Thyroid gland (tissue), 4 donors: ENCODE measurements around the gene COPE. TPM values are rescaled to one million over a fixed set of nuclear protein-coding genes. Genes with fewer than 3 reads are reported as not detected.

Source experiments
- DNase-seq, 2 donors: peaks; one replicate each; pipeline ENCODE4 v3.0.0-alpha.2; 2019
- H3K27ac ChIP-seq, 3 donors: fragments of 200-600 bp; sonication (generic); 1 replicate in 2 of 3; 2 replicates in 1 of 3; pipeline ENCODE4 v1.5.1; 2016 to 2019; ENCODE audit warnings: mild to moderate bottlenecking in 1 of 3, moderate library complexity in 1 of 3
- H3K27me3 ChIP-seq: fragments of 200-600 bp; sonication (generic); one replicate; pipeline ENCODE4 v1.5.1; 2019
- H3K36me3 ChIP-seq, 2 donors: fragments of 200-600 bp; sonication (generic); one replicate each; pipeline ENCODE4 v1.5.1; 2016 to 2019
- H3K4me1 ChIP-seq, 2 donors: fragments of 200-600 bp; sonication (generic); one replicate each; pipeline ENCODE4 v1.5.1; 2017 to 2019
- H3K4me3 ChIP-seq, 3 donors: fragments of 200-600 bp; sonication (generic); replicated peaks in 1 of 3; 1 replicate in 2 of 3; 2 replicates in 1 of 3; pipeline ENCODE4 v1.5.1; 2016; ENCODE audit warnings: mild to moderate bottlenecking in 1 of 3
- H3K9me3 ChIP-seq: fragments of 200-600 bp; sonication (generic); one replicate; pipeline ENCODE4 v1.5.1; 2017
- POLR2A ChIP-seq, 2 donors: fragments of 450-650 bp; IDR thresholded peaks; one replicate each; pipeline ENCODE4 v1.6.1; 2017; ENCODE audit warnings: antibody characterized with exemption in 2 of 2, mild to moderate bottlenecking in 2 of 2, moderate library complexity in 1 of 2
- WGBS, 2 donors: methylation state at CpG; one replicate each; pipeline ENCODE4 v1.1.5; 2017; 5-methylcytosine and 5-hydroxymethylcytosine counted together
- intact Hi-C: fragments of 100-400 bp; cut with DNase I; formaldehyde crosslinking; loops from one replicate; pipeline ENCODE4 v1.15.1; 2023
- total RNA-seq, 4 donors: library from RNA; depleted of rRNA; stranded (reverse); fragments of >200 nt; gene quantifications; one replicate each; pipeline ENCODE4 v1.2.3, GENCODE V29; 2016
- TF ChIP-seq, protein P1 (sequence below), 6 experiments: fragments of 200-600 bp in 3 of 6; fragments of 450-650 bp in 3 of 6; sonication (generic) in 3 of 6; IDR thresholded peaks; one replicate each; pipeline ENCODE4 v1.5.1; 2016 to 2019; ENCODE audit warnings: antibody characterized with exemption in 6 of 6, mild to moderate bottlenecking in 2 of 6, inconsistent platforms in 1 of 6, moderate library complexity in 1 of 6

Gene COPE
- total RNA-seq, 4 donors from 2014 or later = 192 to 405 (median 329) TPM

GRCh38 chr19:18933297-18933696, 14.1 kb upstream of the COPE start:
- Histone ChIP-seq H3K4me1 (no peaks in the 10 kb centered on the region), H3K27me3 (no peaks in the 10 kb centered on the region), H3K9me3 (no peaks in the 10 kb centered on the region), H3K36me3 (peaks cover 12 to 35% of the 10 kb centered on the region in 2 donors), H3K4me3 (no peak overlapping the region), H3K27ac (no peak overlapping the region)
- intact Hi-C loops = no loop called here
- no peak for DNase-seq
- 90 to 95% methylated on average over 13 of the region's 13 CpGs for WGBS, 2 donors
- TF ChIP-seq, protein P1, sequence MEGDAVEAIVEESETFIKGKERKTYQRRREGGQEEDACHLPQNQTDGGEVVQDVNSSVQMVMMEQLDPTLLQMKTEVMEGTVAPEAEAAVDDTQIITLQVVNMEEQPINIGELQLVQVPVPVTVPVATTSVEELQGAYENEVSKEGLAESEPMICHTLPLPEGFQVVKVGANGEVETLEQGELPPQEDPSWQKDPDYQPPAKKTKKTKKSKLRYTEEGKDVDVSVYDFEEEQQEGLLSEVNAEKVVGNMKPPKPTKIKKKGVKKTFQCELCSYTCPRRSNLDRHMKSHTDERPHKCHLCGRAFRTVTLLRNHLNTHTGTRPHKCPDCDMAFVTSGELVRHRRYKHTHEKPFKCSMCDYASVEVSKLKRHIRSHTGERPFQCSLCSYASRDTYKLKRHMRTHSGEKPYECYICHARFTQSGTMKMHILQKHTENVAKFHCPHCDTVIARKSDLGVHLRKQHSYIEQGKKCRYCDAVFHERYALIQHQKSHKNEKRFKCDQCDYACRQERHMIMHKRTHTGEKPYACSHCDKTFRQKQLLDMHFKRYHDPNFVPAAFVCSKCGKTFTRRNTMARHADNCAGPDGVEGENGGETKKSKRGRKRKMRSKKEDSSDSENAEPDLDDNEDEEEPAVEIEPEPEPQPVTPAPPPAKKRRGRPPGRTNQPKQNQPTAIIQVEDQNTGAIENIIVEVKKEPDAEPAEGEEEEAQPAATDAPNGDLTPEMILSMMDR (IDR thresholded peaks at IDR 0.05) = no peak
- no peak for TF ChIP-seq POLR2A (IDR thresholded peaks at IDR 0.05)

- TF ChIP-seq, protein P1 (IDR thresholded peaks at IDR 0.05) = no peak
- no peak for TF ChIP-seq POLR2A (IDR thresholded peaks at IDR 0.05)
- intact Hi-C loops = no loop called here
- Histone ChIP-seq H3K36me3 (peaks cover 18 to 39% of the 10 kb centered on the region in 2 donors), H3K4me3 (no peak overlapping the region), H3K27me3 (no peaks in the 10 kb centered on the region), H3K4me1 (no peaks in the 10 kb centered on the region), H3K27ac (no peak overlapping the region), H3K9me3 (no peaks in the 10 kb centered on the region)
- 60 to 69% methylated on average over 30 to 36 of the region's 37 CpGs for WGBS, 2 donors
- peak; percentile 46 to 48 for DNase-seq
Measured at GRCh38 chr19:18932216-18932841, 13.1 kb upstream of the COPE start.

GRCh38 chr19:18931316-18932162, 12.4 kb upstream of the COPE start:
- WGBS, 2 donors = 90 to 94% methylated on average over 13 to 17 of the region's 34 CpGs
- no peak overlapping the region for H3K27ac ChIP-seq
- intact Hi-C loops = no loop called here
- no peak for TF ChIP-seq POLR2A (IDR thresholded peaks at IDR 0.05)
- TF ChIP-seq, protein P1 (IDR thresholded peaks at IDR 0.05) = no peak
- no peak overlapping the region for H3K4me3 ChIP-seq
- peaks cover 19 to 39% of the 10 kb centered on the region in 2 donors for H3K36me3 ChIP-seq
- no peaks in the 10 kb centered on the region for H3K4me1 ChIP-seq
- no peak for DNase-seq
- H3K27me3 ChIP-seq = no peaks in the 10 kb centered on the region
- no peaks in the 10 kb centered on the region for H3K9me3 ChIP-seq

DNA sequence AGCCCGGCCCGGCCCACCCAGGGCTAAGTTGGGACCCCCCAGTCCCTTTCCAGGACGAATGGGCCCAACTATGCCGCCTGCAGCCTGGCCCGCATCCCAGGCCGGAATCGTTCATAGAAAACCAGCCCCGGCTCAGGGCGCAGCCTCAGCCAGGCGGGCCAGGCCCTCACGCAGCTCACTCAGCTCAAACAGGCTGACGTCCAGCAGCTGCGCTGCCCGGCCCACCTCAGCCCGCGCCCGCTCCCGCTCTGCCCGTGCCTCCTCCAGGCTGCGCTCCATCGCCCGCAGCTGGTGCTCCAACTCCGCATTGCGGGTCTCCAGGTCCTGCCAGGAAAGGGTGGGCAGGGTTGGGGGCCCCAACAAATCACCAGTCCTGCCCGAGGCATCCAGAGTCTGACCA, 10.1 kb upstream of the COPE start:
- WGBS, 2 donors = 95% methylated on average over 19 to 22 of the region's 25 CpGs
- intact Hi-C loops = no loop called here
- Histone ChIP-seq H3K4me1 (no peaks in the 10 kb centered on the region), H3K4me3 (no peak overlapping the region), H3K9me3 (no peaks in the 10 kb centered on the region), H3K27ac (no peak overlapping the region), H3K36me3 (peaks cover 28 to 57% of the 10 kb centered on the region in 2 donors), H3K27me3 (no peaks in the 10 kb centered on the region)
- DNase-seq = no peak
- TF ChIP-seq, protein P1 (IDR thresholded peaks at IDR 0.05) = no peak
- TF ChIP-seq POLR2A (IDR thresholded peaks at IDR 0.05) = no peak
